ENCODE results near the gene ZNF593.

Gene ZNF593

DNA sequence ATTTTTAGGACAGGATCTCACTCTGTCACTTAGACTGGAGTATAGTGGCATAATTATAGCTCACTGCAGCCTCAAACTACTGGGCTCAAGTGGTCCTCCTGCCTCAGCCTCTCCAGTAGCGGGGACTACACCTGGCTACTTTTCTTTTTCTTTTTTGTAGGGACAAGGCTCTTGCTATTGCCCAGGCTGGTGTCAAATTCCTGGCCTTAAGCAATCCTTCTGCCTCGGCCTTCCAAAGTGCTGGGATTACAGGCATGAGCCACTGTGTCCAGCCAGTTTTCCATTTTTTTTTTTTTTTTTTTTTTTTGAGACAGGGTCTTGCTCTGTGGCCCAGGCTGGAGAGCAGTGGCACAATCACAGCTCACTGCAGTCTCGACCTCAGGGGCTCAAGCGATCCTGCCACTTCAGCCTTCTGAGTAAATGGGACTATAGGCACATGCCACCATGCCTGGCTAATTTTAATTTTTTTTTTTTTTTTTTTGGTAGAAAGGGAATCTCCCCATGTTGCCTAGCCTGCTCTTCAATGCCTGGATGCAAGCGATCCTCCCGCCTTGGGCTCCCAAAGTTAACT, 43.7 kb downstream of the ZNF593 start:
- no peak for ATAC-seq
- TF ChIP-seq, protein P1, sequence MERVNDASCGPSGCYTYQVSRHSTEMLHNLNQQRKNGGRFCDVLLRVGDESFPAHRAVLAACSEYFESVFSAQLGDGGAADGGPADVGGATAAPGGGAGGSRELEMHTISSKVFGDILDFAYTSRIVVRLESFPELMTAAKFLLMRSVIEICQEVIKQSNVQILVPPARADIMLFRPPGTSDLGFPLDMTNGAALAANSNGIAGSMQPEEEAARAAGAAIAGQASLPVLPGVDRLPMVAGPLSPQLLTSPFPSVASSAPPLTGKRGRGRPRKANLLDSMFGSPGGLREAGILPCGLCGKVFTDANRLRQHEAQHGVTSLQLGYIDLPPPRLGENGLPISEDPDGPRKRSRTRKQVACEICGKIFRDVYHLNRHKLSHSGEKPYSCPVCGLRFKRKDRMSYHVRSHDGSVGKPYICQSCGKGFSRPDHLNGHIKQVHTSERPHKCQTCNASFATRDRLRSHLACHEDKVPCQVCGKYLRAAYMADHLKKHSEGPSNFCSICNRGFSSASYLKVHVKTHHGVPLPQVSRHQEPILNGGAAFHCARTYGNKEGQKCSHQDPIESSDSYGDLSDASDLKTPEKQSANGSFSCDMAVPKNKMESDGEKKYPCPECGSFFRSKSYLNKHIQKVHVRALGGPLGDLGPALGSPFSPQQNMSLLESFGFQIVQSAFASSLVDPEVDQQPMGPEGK (CRISPR knock-in tag; IDR thresholded peaks at IDR 0.05; ENCODE audit: borderline replicate concordance) = no peak
- TF ChIP-seq ISL1 (CRISPR knock-in tag; IDR thresholded peaks at IDR 0.05) (no peak), ZFP3 (CRISPR knock-in tag; IDR thresholded peaks at IDR 0.05) (no peak), OSR1 (CRISPR knock-in tag; IDR thresholded peaks at IDR 0.05) (no peak), TOX (CRISPR knock-in tag; IDR thresholded peaks at IDR 0.05; ENCODE audit: borderline replicate concordance) (no peak), ESRRG (CRISPR knock-in tag; IDR thresholded peaks at IDR 0.05) (no peak), SNAI2 (CRISPR knock-in tag; IDR thresholded peaks at IDR 0.05) (no peak), CSDC2 (CRISPR knock-in tag; IDR thresholded peaks at IDR 0.05) (no peak), TCF4 (CRISPR knock-in tag; IDR thresholded peaks at IDR 0.05; ENCODE audit: borderline replicate concordance) (no peak), ZC3H10 (CRISPR knock-in tag; IDR thresholded peaks at IDR 0.05) (no peak), CREB5 (CRISPR knock-in tag; IDR thresholded peaks at IDR 0.05; ENCODE audit: low read depth) (no peak), ZNF565 (CRISPR knock-in tag; conservative IDR thresholded peaks at IDR 0.05; ENCODE audit: low read depth) (no peak), ZNF8 (CRISPR knock-in tag; IDR thresholded peaks at IDR 0.05) (no peak), PPARA (CRISPR knock-in tag; IDR thresholded peaks at IDR 0.05; ENCODE audit: borderline replicate concordance) (no peak)
- TF ChIP-seq, protein P2, sequence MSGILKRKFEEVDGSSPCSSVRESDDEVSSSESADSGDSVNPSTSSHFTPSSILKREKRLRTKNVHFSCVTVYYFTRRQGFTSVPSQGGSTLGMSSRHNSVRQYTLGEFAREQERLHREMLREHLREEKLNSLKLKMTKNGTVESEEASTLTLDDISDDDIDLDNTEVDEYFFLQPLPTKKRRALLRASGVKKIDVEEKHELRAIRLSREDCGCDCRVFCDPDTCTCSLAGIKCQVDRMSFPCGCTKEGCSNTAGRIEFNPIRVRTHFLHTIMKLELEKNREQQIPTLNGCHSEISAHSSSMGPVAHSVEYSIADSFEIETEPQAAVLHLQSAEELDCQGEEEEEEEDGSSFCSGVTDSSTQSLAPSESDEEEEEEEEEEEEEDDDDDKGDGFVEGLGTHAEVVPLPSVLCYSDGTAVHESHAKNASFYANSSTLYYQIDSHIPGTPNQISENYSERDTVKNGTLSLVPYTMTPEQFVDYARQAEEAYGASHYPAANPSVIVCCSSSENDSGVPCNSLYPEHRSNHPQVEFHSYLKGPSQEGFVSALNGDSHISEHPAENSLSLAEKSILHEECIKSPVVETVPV (CRISPR knock-in tag; IDR thresholded peaks at IDR 0.05) = no peak
- TF ChIP-seq, protein P3, sequence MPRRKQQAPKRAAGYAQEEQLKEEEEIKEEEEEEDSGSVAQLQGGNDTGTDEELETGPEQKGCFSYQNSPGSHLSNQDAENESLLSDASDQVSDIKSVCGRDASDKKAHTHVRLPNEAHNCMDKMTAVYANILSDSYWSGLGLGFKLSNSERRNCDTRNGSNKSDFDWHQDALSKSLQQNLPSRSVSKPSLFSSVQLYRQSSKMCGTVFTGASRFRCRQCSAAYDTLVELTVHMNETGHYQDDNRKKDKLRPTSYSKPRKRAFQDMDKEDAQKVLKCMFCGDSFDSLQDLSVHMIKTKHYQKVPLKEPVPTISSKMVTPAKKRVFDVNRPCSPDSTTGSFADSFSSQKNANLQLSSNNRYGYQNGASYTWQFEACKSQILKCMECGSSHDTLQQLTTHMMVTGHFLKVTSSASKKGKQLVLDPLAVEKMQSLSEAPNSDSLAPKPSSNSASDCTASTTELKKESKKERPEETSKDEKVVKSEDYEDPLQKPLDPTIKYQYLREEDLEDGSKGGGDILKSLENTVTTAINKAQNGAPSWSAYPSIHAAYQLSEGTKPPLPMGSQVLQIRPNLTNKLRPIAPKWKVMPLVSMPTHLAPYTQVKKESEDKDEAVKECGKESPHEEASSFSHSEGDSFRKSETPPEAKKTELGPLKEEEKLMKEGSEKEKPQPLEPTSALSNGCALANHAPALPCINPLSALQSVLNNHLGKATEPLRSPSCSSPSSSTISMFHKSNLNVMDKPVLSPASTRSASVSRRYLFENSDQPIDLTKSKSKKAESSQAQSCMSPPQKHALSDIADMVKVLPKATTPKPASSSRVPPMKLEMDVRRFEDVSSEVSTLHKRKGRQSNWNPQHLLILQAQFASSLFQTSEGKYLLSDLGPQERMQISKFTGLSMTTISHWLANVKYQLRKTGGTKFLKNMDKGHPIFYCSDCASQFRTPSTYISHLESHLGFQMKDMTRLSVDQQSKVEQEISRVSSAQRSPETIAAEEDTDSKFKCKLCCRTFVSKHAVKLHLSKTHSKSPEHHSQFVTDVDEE (CRISPR knock-in tag; IDR thresholded peaks at IDR 0.05) = no peak
- TF ChIP-seq, protein P4, sequence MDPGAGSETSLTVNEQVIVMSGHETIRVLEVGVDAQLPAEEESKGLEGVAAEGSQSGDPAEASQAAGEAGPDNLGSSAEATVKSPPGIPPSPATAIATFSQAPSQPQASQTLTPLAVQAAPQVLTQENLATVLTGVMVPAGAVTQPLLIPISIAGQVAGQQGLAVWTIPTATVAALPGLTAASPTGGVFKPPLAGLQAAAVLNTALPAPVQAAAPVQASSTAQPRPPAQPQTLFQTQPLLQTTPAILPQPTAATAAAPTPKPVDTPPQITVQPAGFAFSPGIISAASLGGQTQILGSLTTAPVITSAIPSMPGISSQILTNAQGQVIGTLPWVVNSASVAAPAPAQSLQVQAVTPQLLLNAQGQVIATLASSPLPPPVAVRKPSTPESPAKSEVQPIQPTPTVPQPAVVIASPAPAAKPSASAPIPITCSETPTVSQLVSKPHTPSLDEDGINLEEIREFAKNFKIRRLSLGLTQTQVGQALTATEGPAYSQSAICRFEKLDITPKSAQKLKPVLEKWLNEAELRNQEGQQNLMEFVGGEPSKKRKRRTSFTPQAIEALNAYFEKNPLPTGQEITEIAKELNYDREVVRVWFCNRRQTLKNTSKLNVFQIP (CRISPR knock-in tag; IDR thresholded peaks at IDR 0.05; ENCODE audit: borderline replicate concordance, low read depth) = no peak

GRCh38 chr1:26215246-26215645, 45.5 kb downstream of the ZNF593 start:
- ATAC-seq = no peak
- TF ChIP-seq BACH2 (CRISPR knock-in tag; IDR thresholded peaks at IDR 0.05; ENCODE audit: borderline replicate concordance) = no peak

- TF ChIP-seq SNAI2 (CRISPR knock-in tag; IDR thresholded peaks at IDR 0.05) (no peak), ARNTL (CRISPR knock-in tag; IDR thresholded peaks at IDR 0.05; ENCODE audit: borderline replicate concordance, low read depth) (no peak), ZFP30 (CRISPR knock-in tag; IDR thresholded peaks at IDR 0.05) (no peak), ISL1 (CRISPR knock-in tag; IDR thresholded peaks at IDR 0.05) (no peak), GLIS3 (CRISPR knock-in tag; IDR thresholded peaks at IDR 0.05) (no peak), ZC3H10 (CRISPR knock-in tag; IDR thresholded peaks at IDR 0.05) (no peak), PPARA (CRISPR knock-in tag; IDR thresholded peaks at IDR 0.05; ENCODE audit: borderline replicate concordance) (no peak), RARB (CRISPR knock-in tag; IDR thresholded peaks at IDR 0.05) (no peak)
- TF ChIP-seq, protein P1 (CRISPR knock-in tag; IDR thresholded peaks at IDR 0.05; ENCODE audit: borderline replicate concordance) = no peak
- no peak for ATAC-seq
Observed at GRCh38 chr1:26218906-26219494, 49.3 kb downstream of the ZNF593 start.
